ENCODE results near the gene PELI1. TPM values are rescaled to one million over a fixed set of nuclear protein-coding genes. Genes with fewer than 3 reads are reported as not detected.

Gene PELI1
- polyA plus RNA-seq, 2 donors = 31.7 to 51.9 TPM

DNA sequence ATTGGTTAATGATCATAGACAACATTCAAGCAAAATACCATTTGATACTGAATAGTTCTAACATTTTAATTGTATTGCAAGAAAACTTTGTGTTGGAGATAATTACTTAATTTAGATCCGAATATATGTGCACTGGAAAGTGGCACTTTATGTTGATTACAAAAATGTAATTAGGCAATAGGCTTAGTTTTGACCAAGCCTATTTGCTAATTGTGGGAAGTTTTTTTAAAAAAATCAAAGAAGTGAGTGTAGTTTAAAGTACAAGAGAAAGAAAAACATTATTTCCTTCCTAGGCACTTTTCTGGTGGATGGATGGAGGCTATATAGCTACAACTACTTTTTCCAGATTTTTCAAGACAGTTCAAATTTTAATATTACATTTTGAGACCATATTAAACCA lies 18.3 kb upstream of the PELI1 start:
- no peaks in the 10 kb centered on the region for H3K9me3 ChIP-seq (ENCODE audit: control insufficient read depth in 2 of 2, insufficient read depth in 1 of 2, low read depth in 1 of 2, low read length in 1 of 2)
- WGBS, 2 donors = 88 to 90% methylated on average over 1 of the region's 1 CpG
- no peak overlapping the region for H3K27ac ChIP-seq (ENCODE audit: low read depth in 2 of 2, low read length in 1 of 2)
- H3K27me3 ChIP-seq (ENCODE audit: control insufficient read depth in 1 of 2, insufficient read depth in 2 of 2, low read length in 2 of 2) = no peaks in the 10 kb centered on the region
- no peak overlapping the region for H3K4me3 ChIP-seq (ENCODE audit: low read depth in 1 of 2, low read length in 2 of 2)
- H3K4me1 ChIP-seq (ENCODE audit: control insufficient read depth in 2 of 2, insufficient read depth in 2 of 2, low read length in 1 of 2) = no peaks in the 10 kb centered on the region
- H3K36me3 ChIP-seq (ENCODE audit: control insufficient read depth in 2 of 2, insufficient read depth in 2 of 2, low read length in 1 of 2) = no peaks in the 10 kb centered on the region

DNA sequence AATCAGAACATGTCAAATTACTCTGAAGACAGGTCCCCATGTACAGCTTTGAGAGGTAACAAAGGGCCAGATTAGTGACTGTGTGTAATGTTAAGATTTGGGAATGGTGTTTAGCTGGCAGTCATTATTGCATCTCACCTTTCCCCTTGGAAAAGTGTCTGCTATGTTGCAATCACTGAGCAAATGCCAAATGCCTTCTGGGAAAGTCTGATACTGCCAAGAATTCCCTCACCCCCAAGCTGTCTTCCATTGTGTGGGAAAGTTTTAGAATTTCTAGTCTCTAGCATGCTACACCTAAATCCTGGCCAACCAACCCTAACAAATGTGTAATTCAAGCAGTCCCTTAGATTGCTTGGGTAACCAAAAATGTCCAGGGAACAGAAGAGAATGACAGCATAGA lies 13.6 kb upstream of the PELI1 start:
- Histone ChIP-seq H3K36me3 (ENCODE audit: control insufficient read depth in 2 of 2, insufficient read depth in 2 of 2, low read length in 1 of 2) (no peaks in the 10 kb centered on the region), H3K27ac (ENCODE audit: low read depth in 2 of 2, low read length in 1 of 2) (no peak overlapping the region), H3K9me3 (ENCODE audit: control insufficient read depth in 2 of 2, insufficient read depth in 1 of 2, low read depth in 1 of 2, low read length in 1 of 2) (no peaks in the 10 kb centered on the region), H3K4me1 (ENCODE audit: control insufficient read depth in 2 of 2, insufficient read depth in 2 of 2, low read length in 1 of 2) (no peaks in the 10 kb centered on the region), H3K4me3 (ENCODE audit: low read depth in 1 of 2, low read length in 2 of 2) (no peak overlapping the region), H3K27me3 (ENCODE audit: control insufficient read depth in 1 of 2, insufficient read depth in 2 of 2, low read length in 2 of 2) (no peaks in the 10 kb centered on the region)

DNA sequence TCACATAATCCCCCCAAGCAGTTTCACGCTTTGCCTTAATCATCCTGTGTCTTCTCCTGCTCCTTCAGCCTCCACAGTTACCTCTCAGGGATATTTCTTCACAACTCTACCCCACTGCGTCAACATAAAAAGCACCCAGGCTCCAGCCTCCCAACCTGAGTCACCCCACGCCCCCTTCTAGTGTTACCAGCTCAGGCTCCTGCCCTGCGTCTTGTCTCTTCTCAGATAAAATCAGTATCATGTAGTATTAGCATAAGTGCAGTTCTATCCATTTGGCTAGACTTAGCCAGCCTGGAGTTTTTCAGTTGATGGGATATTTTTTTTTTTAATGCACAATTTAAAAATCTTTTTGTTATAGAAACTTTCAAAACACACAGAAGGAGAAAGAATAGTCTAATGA lies 9.6 kb upstream of the PELI1 start:
- Histone ChIP-seq H3K4me3 (ENCODE audit: low read depth in 1 of 2, low read length in 2 of 2) (no peak overlapping the region), H3K27ac (ENCODE audit: low read depth in 2 of 2, low read length in 1 of 2) (no peak overlapping the region), H3K36me3 (ENCODE audit: control insufficient read depth in 2 of 2, insufficient read depth in 2 of 2, low read length in 1 of 2) (no peaks in the 10 kb centered on the region), H3K4me1 (ENCODE audit: control insufficient read depth in 2 of 2, insufficient read depth in 2 of 2, low read length in 1 of 2) (no peaks in the 10 kb centered on the region), H3K27me3 (ENCODE audit: control insufficient read depth in 1 of 2, insufficient read depth in 2 of 2, low read length in 2 of 2) (no peaks in the 10 kb centered on the region), H3K9me3 (ENCODE audit: control insufficient read depth in 2 of 2, insufficient read depth in 1 of 2, low read depth in 1 of 2, low read length in 1 of 2) (no peaks in the 10 kb centered on the region)
- 93 to 96% methylated on average over 4 of the region's 4 CpGs for WGBS, 2 donors

DNA sequence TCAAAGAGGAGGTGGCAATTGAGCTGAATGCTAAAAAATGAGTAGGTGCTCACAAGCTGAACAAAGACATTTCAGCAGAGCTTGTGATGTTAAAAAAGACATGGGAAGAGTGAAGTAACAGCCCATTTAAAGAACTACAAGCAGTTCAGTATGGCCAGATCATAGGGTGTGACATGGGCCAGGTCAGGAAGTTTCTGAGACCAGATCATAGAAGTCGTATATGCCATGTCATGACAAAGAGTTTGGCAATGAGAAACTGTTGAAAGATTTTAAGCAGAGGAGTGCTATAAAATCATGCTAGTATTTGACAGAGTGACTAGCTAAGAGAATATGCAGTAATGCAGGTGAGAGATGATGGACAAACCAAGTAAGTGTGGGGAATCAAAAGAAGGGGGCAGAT lies 7.3 kb upstream of the PELI1 start:
- 43 to 61% methylated on average over 1 of the region's 1 CpG for WGBS, 2 donors
- no peak overlapping the region for H3K4me3 ChIP-seq (ENCODE audit: low read depth in 1 of 2, low read length in 2 of 2)

DNA sequence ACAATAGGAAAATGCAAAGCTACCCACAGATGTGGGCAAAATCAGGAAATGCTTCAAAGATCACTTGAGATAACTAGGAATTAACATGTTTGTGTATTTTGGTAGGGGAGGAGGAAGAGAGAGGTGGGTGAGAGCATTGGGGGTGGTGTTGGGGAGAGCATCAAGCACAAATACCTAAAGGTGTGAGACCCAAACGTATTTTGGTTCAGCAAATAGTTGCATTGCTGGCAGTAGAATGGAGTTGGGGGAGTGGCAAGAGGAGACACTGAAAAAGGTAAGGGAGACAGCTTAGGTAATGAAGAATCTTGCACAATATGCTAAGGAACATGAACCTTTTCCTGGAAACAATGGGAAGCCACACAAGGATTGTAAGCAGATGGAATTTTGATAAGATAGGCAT lies 1.5 kb upstream of the PELI1 start:
- H3K27me3 ChIP-seq (ENCODE audit: control insufficient read depth in 1 of 2, insufficient read depth in 2 of 2, low read length in 2 of 2) = no peaks in the 10 kb centered on the region
- H3K27ac ChIP-seq (ENCODE audit: low read depth in 2 of 2, low read length in 1 of 2) = peak overlapping the region in 1 of 2 donors; percentile 55
- H3K4me3 ChIP-seq (ENCODE audit: low read depth in 1 of 2, low read length in 2 of 2) = no peak overlapping the region
- H3K4me1 ChIP-seq (ENCODE audit: control insufficient read depth in 2 of 2, insufficient read depth in 2 of 2, low read length in 1 of 2) = no peaks in the 10 kb centered on the region
- H3K9me3 ChIP-seq (ENCODE audit: control insufficient read depth in 2 of 2, insufficient read depth in 1 of 2, low read depth in 1 of 2, low read length in 1 of 2) = no peaks in the 10 kb centered on the region
- no peaks in the 10 kb centered on the region for H3K36me3 ChIP-seq (ENCODE audit: control insufficient read depth in 2 of 2, insufficient read depth in 2 of 2, low read length in 1 of 2)
- WGBS, 2 donors = 55 to 61% methylated on average over 1 of the region's 1 CpG

More for the DNA sequence above, 7.3 kb upstream of the PELI1 start:
- no peaks in the 10 kb centered on the region for H3K4me1 ChIP-seq (ENCODE audit: control insufficient read depth in 2 of 2, insufficient read depth in 2 of 2, low read length in 1 of 2)
- H3K27me3 ChIP-seq (ENCODE audit: control insufficient read depth in 1 of 2, insufficient read depth in 2 of 2, low read length in 2 of 2) = no peaks in the 10 kb centered on the region
- H3K27ac ChIP-seq (ENCODE audit: low read depth in 2 of 2, low read length in 1 of 2) = no peak overlapping the region
- no peaks in the 10 kb centered on the region for H3K9me3 ChIP-seq (ENCODE audit: control insufficient read depth in 2 of 2, insufficient read depth in 1 of 2, low read depth in 1 of 2, low read length in 1 of 2)
- H3K36me3 ChIP-seq (ENCODE audit: control insufficient read depth in 2 of 2, insufficient read depth in 2 of 2, low read length in 1 of 2) = no peaks in the 10 kb centered on the region

DNA sequence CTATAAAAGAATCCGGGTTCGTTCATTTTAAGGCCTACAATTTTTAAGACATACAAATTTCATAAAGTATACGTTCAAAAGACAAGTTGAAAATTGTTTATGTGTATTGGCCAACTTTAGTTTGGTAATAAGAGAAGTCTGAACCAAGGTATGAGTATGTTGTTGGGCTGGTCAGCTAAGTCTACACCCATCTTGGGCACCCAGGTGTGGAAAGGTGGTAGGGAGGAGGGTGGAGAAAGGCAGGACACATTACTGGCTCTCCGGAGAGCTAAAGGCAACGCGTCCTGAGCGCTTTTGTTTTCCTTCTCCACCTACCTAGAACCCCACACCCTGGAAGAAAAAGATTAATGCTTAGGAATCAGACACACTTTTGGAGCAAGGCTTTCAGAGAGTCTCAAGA lies 899 bp upstream of the PELI1 start:
- H3K9me3 ChIP-seq (ENCODE audit: control insufficient read depth in 2 of 2, insufficient read depth in 1 of 2, low read depth in 1 of 2, low read length in 1 of 2) = no peaks in the 10 kb centered on the region
- H3K4me1 ChIP-seq (ENCODE audit: control insufficient read depth in 2 of 2, insufficient read depth in 2 of 2, low read length in 1 of 2) = no peaks in the 10 kb centered on the region
- H3K27ac ChIP-seq (ENCODE audit: low read depth in 2 of 2, low read length in 1 of 2) = peak overlapping the region in 1 of 2 donors; percentile 60
- WGBS, 2 donors = 85 to 89% methylated on average over 7 of the region's 7 CpGs
- H3K36me3 ChIP-seq (ENCODE audit: control insufficient read depth in 2 of 2, insufficient read depth in 2 of 2, low read length in 1 of 2) = no peaks in the 10 kb centered on the region
- H3K4me3 ChIP-seq (ENCODE audit: low read depth in 1 of 2, low read length in 2 of 2) = peak overlapping the region in 1 of 2 donors; percentile 7
- H3K27me3 ChIP-seq (ENCODE audit: control insufficient read depth in 1 of 2, insufficient read depth in 2 of 2, low read length in 2 of 2) = no peaks in the 10 kb centered on the region

DNA sequence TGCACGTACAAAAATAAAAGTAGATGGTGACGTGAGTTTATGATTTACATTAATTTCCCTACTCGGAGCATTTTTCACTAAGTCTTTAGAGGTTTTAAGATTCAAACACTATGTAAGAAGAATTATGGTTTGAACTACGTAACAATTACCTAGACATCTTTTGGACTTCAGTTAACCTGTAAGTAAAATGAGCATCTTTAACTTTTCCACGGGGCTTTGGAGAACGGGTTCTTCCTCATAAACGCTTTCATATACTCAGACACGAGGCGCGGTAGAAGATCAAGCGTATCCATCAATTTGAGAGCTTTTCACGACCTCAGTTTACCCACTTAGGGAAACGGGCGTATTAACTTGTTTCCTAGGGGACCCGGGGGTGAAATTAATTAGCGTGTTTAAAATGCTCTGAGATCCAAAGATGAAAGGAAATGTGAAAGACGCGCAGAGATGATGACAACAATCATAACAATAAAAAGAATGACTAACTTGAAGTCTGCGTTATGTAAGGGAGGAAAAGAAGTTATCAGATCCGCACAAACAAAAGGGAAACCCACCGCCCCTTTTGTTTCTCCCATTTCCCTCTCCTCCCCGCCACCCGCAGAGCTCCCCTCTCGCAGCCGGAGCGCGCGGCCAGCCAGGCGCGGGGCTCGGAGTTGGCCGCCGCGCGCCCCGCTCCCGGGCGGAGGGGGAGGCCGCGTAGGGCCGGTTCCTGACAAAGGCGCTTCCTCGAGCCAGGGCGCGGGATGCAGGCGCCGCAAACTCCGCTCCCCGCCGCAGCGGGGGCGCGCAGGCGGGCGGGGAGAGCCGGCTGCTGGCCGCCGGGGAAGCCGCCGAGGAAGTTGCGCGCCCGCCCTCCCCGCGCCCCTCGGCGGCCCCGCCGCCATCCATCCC lies 807 bp downstream of the PELI1 start:
- no peaks in the 10 kb centered on the region for H3K36me3 ChIP-seq (ENCODE audit: control insufficient read depth in 2 of 2, insufficient read depth in 2 of 2, low read length in 1 of 2)
- H3K27ac ChIP-seq (ENCODE audit: low read depth in 2 of 2, low read length in 1 of 2) = peak overlapping the region; percentile 98 to 99
- no peaks in the 10 kb centered on the region for H3K9me3 ChIP-seq (ENCODE audit: control insufficient read depth in 2 of 2, insufficient read depth in 1 of 2, low read depth in 1 of 2, low read length in 1 of 2)
- no peaks in the 10 kb centered on the region for H3K27me3 ChIP-seq (ENCODE audit: control insufficient read depth in 1 of 2, insufficient read depth in 2 of 2, low read length in 2 of 2)
- H3K4me1 ChIP-seq (ENCODE audit: control insufficient read depth in 2 of 2, insufficient read depth in 2 of 2, low read length in 1 of 2) = peaks cover 0 to 1% of the 10 kb centered on the region in 2 donors
- peak overlapping the region; percentile 98 to 100 for H3K4me3 ChIP-seq (ENCODE audit: low read depth in 1 of 2, low read length in 2 of 2)
- 0 to 1% methylated on average over 56 to 69 of the region's 69 CpGs for WGBS, 2 donors

DNA sequence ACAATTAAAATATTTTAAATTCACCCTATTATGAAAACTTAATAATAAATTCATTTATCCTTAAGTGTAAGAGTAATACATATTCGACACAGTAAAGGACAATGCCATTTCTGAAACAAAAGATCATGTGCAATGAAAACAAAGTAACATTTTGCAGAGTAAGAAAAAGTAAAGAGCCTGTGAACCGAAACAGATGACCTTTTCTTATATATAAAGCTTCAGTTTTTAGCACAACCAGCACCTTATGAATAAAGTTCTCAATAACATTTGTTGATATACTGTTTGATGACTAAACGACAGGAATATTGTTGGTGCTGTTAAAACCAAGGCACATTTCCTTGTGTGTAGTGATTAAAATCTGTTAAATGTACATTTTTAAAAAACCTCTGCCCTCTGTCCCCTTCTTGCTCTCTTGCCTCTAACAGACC lies 1.5 kb downstream of the PELI1 start:
- Histone ChIP-seq H3K27ac (ENCODE audit: low read depth in 2 of 2, low read length in 1 of 2) (peak overlapping the region; percentile 1 to 99), H3K9me3 (ENCODE audit: control insufficient read depth in 2 of 2, insufficient read depth in 1 of 2, low read depth in 1 of 2, low read length in 1 of 2) (no peaks in the 10 kb centered on the region), H3K27me3 (ENCODE audit: control insufficient read depth in 1 of 2, insufficient read depth in 2 of 2, low read length in 2 of 2) (no peaks in the 10 kb centered on the region), H3K4me3 (ENCODE audit: low read depth in 1 of 2, low read length in 2 of 2) (peak overlapping the region in 1 of 2 donors; percentile 98), H3K36me3 (ENCODE audit: control insufficient read depth in 2 of 2, insufficient read depth in 2 of 2, low read length in 1 of 2) (no peaks in the 10 kb centered on the region), H3K4me1 (ENCODE audit: control insufficient read depth in 2 of 2, insufficient read depth in 2 of 2, low read length in 1 of 2) (peaks cover 0 to 2% of the 10 kb centered on the region in 2 donors)
- WGBS, 2 donors = 3 to 6% methylated on average over 3 of the region's 3 CpGs

DNA sequence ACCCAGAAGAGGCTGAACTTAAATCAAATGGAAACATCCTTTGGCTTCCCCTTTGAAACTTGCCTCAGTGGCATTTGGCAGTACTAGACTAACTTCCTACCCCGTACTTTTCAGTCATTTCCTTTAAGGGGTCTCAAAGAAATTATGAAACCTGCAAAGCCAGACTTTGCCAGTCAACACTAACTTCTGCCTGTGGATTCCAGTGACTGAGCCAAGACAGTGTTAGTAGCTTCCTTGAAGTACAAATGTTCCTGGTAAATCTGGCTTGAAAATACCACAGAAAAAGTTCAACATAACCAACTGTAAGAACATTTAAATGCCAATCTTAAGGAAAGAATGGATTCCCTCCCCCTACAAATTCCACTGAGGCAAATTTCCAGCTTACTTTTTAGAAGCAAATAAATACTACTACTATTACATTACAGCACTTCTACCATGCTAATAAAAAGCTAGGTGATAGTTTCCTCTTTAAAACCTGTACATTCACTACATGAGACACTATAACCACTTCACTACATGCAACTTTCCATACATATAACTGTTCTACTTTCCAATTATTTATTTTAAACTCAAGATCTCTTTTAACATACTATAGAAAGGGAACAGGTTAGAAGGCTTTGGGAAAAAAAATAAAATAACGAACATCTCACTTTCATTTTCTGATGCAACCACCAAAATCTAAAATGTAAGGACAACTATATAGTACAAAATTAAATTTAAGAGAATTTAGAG lies 2.4 kb downstream of the PELI1 start:
- Histone ChIP-seq H3K4me1 (ENCODE audit: control insufficient read depth in 2 of 2, insufficient read depth in 2 of 2, low read length in 1 of 2) (peaks cover 0 to 2% of the 10 kb centered on the region in 2 donors), H3K27me3 (ENCODE audit: control insufficient read depth in 1 of 2, insufficient read depth in 2 of 2, low read length in 2 of 2) (no peaks in the 10 kb centered on the region), H3K9me3 (ENCODE audit: control insufficient read depth in 2 of 2, insufficient read depth in 1 of 2, low read depth in 1 of 2, low read length in 1 of 2) (no peaks in the 10 kb centered on the region), H3K27ac (ENCODE audit: low read depth in 2 of 2, low read length in 1 of 2) (peak overlapping the region; percentile 25 to 64), H3K36me3 (ENCODE audit: control insufficient read depth in 2 of 2, insufficient read depth in 2 of 2, low read length in 1 of 2) (no peaks in the 10 kb centered on the region), H3K4me3 (ENCODE audit: low read depth in 1 of 2, low read length in 2 of 2) (peak overlapping the region in 1 of 2 donors; percentile 52)
- WGBS, 2 donors = 6 to 14% methylated on average over 2 of the region's 2 CpGs
